ENCODE measurements around the gene SFT2D1. TPM values are rescaled to one million over a fixed set of nuclear protein-coding genes. Genes with fewer than 3 reads are reported as not detected.
A peak's percentile ranks its signal among the peaks of the same experiment; 100 is the strongest.

SFT2D1 gene
- total RNA-seq, 1 donor from 2014 or later: 48.9 TPM

DNA sequence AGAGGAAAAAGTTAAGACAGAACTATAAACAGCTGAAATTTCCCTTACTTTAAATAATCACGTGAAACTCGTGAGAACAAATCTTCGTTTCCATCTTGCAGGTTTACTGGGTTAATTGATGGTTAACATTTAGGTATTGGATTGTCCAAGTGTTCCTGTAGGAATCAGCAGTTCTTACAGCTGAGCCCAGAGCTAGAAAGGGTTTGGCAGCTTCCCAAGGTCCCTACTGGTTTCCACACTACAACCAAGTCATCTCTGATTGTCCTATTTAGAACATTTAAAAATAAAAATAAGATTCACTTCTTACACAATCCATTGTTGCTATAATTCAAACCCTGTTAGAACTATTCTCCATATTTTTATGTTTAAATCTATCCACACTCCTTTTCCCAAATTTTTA lies 24.6 kb upstream of the SFT2D1 start:
- H3K36me3 Mint-ChIP-seq: peaks cover 9% of the 10 kb centered on the region
- peaks cover 27% of the 10 kb centered on the region for H3K4me1 Mint-ChIP-seq
- Histone ChIP-seq H3F3A (ENCODE audit: low read depth) (no peaks in the 10 kb centered on the region), H4K20me1 (ENCODE audit: low read depth) (no peaks in the 10 kb centered on the region), H3K4me2 (no peak overlapping the region), H3K36me3 (no peaks in the 10 kb centered on the region), H2AFZ (replicated peaks) (peak overlapping the region; percentile 20), H3K4me3 (no peak overlapping the region), H3K9me3 (ENCODE audit: low read depth) (no peaks in the 10 kb centered on the region), H3K27me3 (no peaks in the 10 kb centered on the region), H3K79me2 (ENCODE audit: low read depth) (no peaks in the 10 kb centered on the region), H3K9ac (no peak overlapping the region), H3K27ac (no peak overlapping the region), H3K4me1 (peaks cover 16% of the 10 kb centered on the region)
- peaks cover 2% of the 10 kb centered on the region for H3K27me3 Mint-ChIP-seq (ENCODE audit: insufficient read depth, low read depth)
- H3K4me3 Mint-ChIP-seq: no peak overlapping the region
- H3K27ac Mint-ChIP-seq: no peak overlapping the region
- TF ChIP-seq, protein P1, sequence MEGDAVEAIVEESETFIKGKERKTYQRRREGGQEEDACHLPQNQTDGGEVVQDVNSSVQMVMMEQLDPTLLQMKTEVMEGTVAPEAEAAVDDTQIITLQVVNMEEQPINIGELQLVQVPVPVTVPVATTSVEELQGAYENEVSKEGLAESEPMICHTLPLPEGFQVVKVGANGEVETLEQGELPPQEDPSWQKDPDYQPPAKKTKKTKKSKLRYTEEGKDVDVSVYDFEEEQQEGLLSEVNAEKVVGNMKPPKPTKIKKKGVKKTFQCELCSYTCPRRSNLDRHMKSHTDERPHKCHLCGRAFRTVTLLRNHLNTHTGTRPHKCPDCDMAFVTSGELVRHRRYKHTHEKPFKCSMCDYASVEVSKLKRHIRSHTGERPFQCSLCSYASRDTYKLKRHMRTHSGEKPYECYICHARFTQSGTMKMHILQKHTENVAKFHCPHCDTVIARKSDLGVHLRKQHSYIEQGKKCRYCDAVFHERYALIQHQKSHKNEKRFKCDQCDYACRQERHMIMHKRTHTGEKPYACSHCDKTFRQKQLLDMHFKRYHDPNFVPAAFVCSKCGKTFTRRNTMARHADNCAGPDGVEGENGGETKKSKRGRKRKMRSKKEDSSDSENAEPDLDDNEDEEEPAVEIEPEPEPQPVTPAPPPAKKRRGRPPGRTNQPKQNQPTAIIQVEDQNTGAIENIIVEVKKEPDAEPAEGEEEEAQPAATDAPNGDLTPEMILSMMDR (IDR thresholded peaks at IDR 0.05): no peak
- TF ChIP-seq EZH2 (IDR thresholded peaks at IDR 0.05) (no peak), EZH2phosphoT487 (IDR thresholded peaks at IDR 0.05) (no peak)
- DNase-seq (ENCODE audit: low spot score): no peak
- no peaks in the 10 kb centered on the region for H3K9me3 Mint-ChIP-seq

DNA sequence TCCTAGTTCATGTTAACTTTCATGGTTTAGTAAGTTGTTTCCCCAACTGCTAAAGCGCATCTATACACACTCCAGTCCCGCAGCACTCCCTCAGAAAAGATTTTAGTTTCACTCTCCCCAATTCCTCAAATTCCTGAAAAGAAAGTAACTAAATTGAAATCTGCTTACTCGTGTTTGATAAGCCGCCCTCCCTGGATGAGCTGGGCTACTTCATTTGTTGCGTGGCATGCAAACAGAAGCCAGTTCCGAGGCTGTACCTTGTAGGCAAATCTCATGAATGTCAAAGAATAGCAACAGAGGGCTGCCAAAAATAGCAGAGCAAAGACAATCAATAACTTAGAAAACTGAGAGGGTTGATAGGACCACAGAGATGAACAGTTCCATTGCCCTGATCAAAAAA lies 23.5 kb upstream of the SFT2D1 start:
- no peak for TF ChIP-seq EZH2phosphoT487 (IDR thresholded peaks at IDR 0.05)
- no peak for TF ChIP-seq EZH2 (IDR thresholded peaks at IDR 0.05)
- TF ChIP-seq, protein P1 (IDR thresholded peaks at IDR 0.05): no peak
- Histone ChIP-seq H3K9ac (no peak overlapping the region), H3F3A (ENCODE audit: low read depth) (no peaks in the 10 kb centered on the region), H3K79me2 (ENCODE audit: low read depth) (no peaks in the 10 kb centered on the region), H4K20me1 (ENCODE audit: low read depth) (no peaks in the 10 kb centered on the region), H3K4me3 (no peak overlapping the region), H2AFZ (replicated peaks) (peak overlapping the region; percentile 64), H3K9me3 (ENCODE audit: low read depth) (no peaks in the 10 kb centered on the region), H3K4me2 (peak overlapping the region; percentile 51), H3K27me3 (no peaks in the 10 kb centered on the region), H3K27ac (no peak overlapping the region), H3K36me3 (no peaks in the 10 kb centered on the region), H3K4me1 (peaks cover 16% of the 10 kb centered on the region)
- DNase-seq (ENCODE audit: low spot score): peak; percentile 35
- no peaks in the 10 kb centered on the region for H3K9me3 Mint-ChIP-seq
- H3K36me3 Mint-ChIP-seq: peaks cover 9% of the 10 kb centered on the region
- H3K4me1 Mint-ChIP-seq: peaks cover 28% of the 10 kb centered on the region
- peak overlapping the region; percentile 94 for H3K27ac Mint-ChIP-seq
- H3K27me3 Mint-ChIP-seq (ENCODE audit: insufficient read depth, low read depth): peaks cover 2% of the 10 kb centered on the region
- H3K4me3 Mint-ChIP-seq: peak overlapping the region; percentile 42

DNA sequence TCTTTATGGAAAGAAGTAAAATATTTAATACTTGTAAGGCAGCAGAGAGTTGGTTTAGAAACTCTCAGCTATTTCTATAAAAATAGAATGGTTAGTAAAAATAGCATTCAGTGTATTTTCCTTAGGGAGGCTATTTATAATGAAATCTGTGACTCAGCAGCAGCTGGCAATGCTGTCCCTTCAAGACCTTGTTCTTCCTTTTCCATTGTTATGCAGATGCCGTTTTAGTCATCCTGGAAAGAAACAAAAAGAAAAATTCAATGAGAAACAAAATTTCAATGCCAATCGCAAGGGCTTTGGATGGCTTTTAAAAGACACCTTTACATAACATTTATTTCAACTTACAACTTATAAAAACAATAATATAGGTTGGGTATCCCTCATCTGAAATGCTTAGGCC lies 22.9 kb upstream of the SFT2D1 start:
- Mint-ChIP-seq H3K36me3 (peaks cover 9% of the 10 kb centered on the region), H3K4me3 (no peak overlapping the region), H3K9me3 (no peaks in the 10 kb centered on the region), H3K27ac (no peak overlapping the region), H3K4me1 (peaks cover 30% of the 10 kb centered on the region), H3K27me3 (ENCODE audit: insufficient read depth, low read depth) (peaks cover 2% of the 10 kb centered on the region)
- no peak overlapping the region for H3K27ac ChIP-seq
- DNase-seq (ENCODE audit: low spot score): peak; percentile 50
- TF ChIP-seq EZH2phosphoT487 (IDR thresholded peaks at IDR 0.05): no peak
- TF ChIP-seq, protein P1 (IDR thresholded peaks at IDR 0.05): no peak
- TF ChIP-seq EZH2 (IDR thresholded peaks at IDR 0.05): no peak
- no peaks in the 10 kb centered on the region for H3F3A ChIP-seq (ENCODE audit: low read depth)
- no peak overlapping the region for H3K9ac ChIP-seq
- no peaks in the 10 kb centered on the region for H3K27me3 ChIP-seq
- H3K9me3 ChIP-seq (ENCODE audit: low read depth): no peaks in the 10 kb centered on the region
- H3K79me2 ChIP-seq (ENCODE audit: low read depth): no peaks in the 10 kb centered on the region
- H4K20me1 ChIP-seq (ENCODE audit: low read depth): no peaks in the 10 kb centered on the region
- no peak overlapping the region for H3K4me3 ChIP-seq
- H3K4me2 ChIP-seq: peak overlapping the region; percentile 51
- peaks cover 16% of the 10 kb centered on the region for H3K4me1 ChIP-seq
- no peak overlapping the region for H2AFZ ChIP-seq (replicated peaks)
- no peaks in the 10 kb centered on the region for H3K36me3 ChIP-seq
